K562 (cell line): ENCODE results near the gene VIT. TPM values are rescaled to one million over a fixed set of nuclear protein-coding genes. Genes with fewer than 3 reads are reported as not detected.

Experiments
- ATAC-seq: fragments of 200-7000 bp; cut with Tn5 transposase; 3 replicates; pipeline ENCODE4 v1.9.1; 2020; ENCODE audit warnings: moderate library complexity
- BruUV-seq: library from RNA; stranded (reverse); fragments of 400-500 nt; replicated peaks from 2 replicates; lab custom pipeline; 2021; lab: Mats Ljungman, UMichigan
- CTCF ChIA-PET: fragments of 300-600 bp; formaldehyde crosslinking; extraction: SDS; loops from one replicate; lab custom pipeline; 2021; ENCODE audit warnings: low intra/inter-chr PET ratio; lab: Yijun Ruan, JAX
- POLR2A ChIA-PET: fragments of 300-600, 350-650 bp; sonication (Branson Sonifier 250); formaldehyde crosslinking; extraction: SDS; loops from one replicate; lab custom pipeline; 2021; ENCODE audit warnings: antibody characterized with exemption, inconsistent platforms; lab: Yijun Ruan, JAX
- DNase-seq, 4 experiments: peaks; one replicate each; pipeline versions ENCODE4 v3.0.0 to v3.0.0-alpha.2; 2011 to 2018; ENCODE audit warnings: low spot score in 3 of 4, mixed read lengths in 3 of 4; ENCODE audit errors: extremely low read depth in 1 of 4
- FAIRE-seq: peaks from 2 replicates; lab custom pipeline; 2011; peaks lifted over from hg19 to GRCh38; lab: Jason Lieb, UNC
- H2AFZ ChIP-seq: 2 replicates; pipeline ENCODE4 v1.6.0; 2011; ENCODE audit warnings: low read depth, low read length, control low read depth, inconsistent platforms
- H3K27ac ChIP-seq: fragments of 200-600 bp; 3 replicates; pipeline ENCODE4 v1.8.0; 2011; ENCODE audit warnings: low read depth, mild to moderate bottlenecking, control low read depth, inconsistent platforms, low read length, moderate library complexity, mixed read lengths; ENCODE audit errors: extremely low read depth
- H3K27me3 ChIP-seq, 2 experiments: fragments of 300-600 bp in 1 of 2; 2 replicates in 1 of 2; 3 replicates in 1 of 2; pipeline versions ENCODE4 v1.6.0 to v1.8.0; 2011; ENCODE audit warnings: inconsistent platforms in 2 of 2, low read length in 2 of 2, mild to moderate bottlenecking in 1 of 2, mixed read lengths in 1 of 2, moderate library complexity in 1 of 2; ENCODE audit not compliant: control insufficient read depth in 2 of 2, insufficient read depth in 2 of 2
- H3K36me3 ChIP-seq: fragments of 300-600 bp; 3 replicates; pipeline ENCODE4 v1.8.0; 2011; ENCODE audit warnings: mild to moderate bottlenecking, low read length, inconsistent platforms; ENCODE audit not compliant: control insufficient read depth, insufficient read depth
- H3K4me1 ChIP-seq, 2 experiments: fragments of 200-600 bp in 1 of 2; replicated peaks in 1 of 2; 2 replicates in 1 of 2; 3 replicates in 1 of 2; pipeline versions ENCODE4 v1.5.1 to v1.8.0; 2011; ENCODE audit warnings: inconsistent platforms in 2 of 2, low read length in 2 of 2, mild to moderate bottlenecking in 1 of 2, mixed read lengths in 1 of 2, moderate library complexity in 1 of 2; ENCODE audit not compliant: control insufficient read depth in 2 of 2, insufficient read depth in 2 of 2
- H3K4me2 ChIP-seq: 2 replicates; pipeline ENCODE4 v1.6.1; 2011; ENCODE audit warnings: low read length, control low read depth, inconsistent platforms, mixed read lengths; ENCODE audit not compliant: insufficient read depth
- H3K4me3 ChIP-seq: fragments of 200-600 bp; sonication (generic), shearing (Covaris generic); 2 replicates; pipeline ENCODE4 v1.5.1; 2016; ENCODE audit warnings: control low read depth, inconsistent platforms
- H3K79me2 ChIP-seq: fragments of 200-600 bp; 3 replicates; pipeline ENCODE4 v1.8.0; 2011; ENCODE audit warnings: low read length, inconsistent platforms; ENCODE audit not compliant: control insufficient read depth, insufficient read depth
- H3K9ac ChIP-seq, 2 experiments: 2 replicates each; pipeline versions ENCODE4 v1.6.0 to v1.6.1; 2011; ENCODE audit warnings: low read depth in 2 of 2, low read length in 2 of 2, control low read depth in 1 of 2, inconsistent platforms in 1 of 2, mild to moderate bottlenecking in 1 of 2, mixed read lengths in 1 of 2; ENCODE audit not compliant: insufficient read depth in 1 of 2
- H3K9me1 ChIP-seq: one replicate; pipeline ENCODE4 v1.6.0; 2011; ENCODE audit warnings: inconsistent platforms, mild to moderate bottlenecking, low read length, moderate library complexity; ENCODE audit not compliant: control insufficient read depth, insufficient read depth
- H3K9me3 ChIP-seq: replicated peaks from 2 replicates; pipeline ENCODE4 v1.5.1; 2011; ENCODE audit warnings: low read depth, low read length, inconsistent platforms; ENCODE audit not compliant: control insufficient read depth, insufficient read depth
- H4K20me1 ChIP-seq: replicated peaks from 2 replicates; pipeline ENCODE4 v1.6.1; 2011; ENCODE audit warnings: low read length, inconsistent platforms, mixed read lengths; ENCODE audit not compliant: control insufficient read depth, insufficient read depth
- ARID3B ChIP-seq: fragments of 250-450 bp; sonication (Bioruptor Pico); IDR thresholded peaks from 2 replicates; pipeline ENCODE4 v1.4.0; 2020; ENCODE audit warnings: borderline replicate concordance
- ATF3 ChIP-seq, 2 experiments: fragments of 450-650 bp in 1 of 2; sonication (generic) in 1 of 2; formaldehyde crosslinking in 1 of 2; IDR thresholded peaks in 1 of 2; conservative IDR thresholded peaks in 1 of 2; 2 replicates each; pipeline versions ENCODE4 v1.6.1 to v1.8.1; 2016 to 2023; ENCODE audit warnings: mild to moderate bottlenecking in 2 of 2, moderate library complexity in 2 of 2, inconsistent platforms in 1 of 2, missing genetic modification reagents in 1 of 2
- BCOR ChIP-seq: fragments of 450-650 bp; IDR thresholded peaks from 2 replicates; pipeline ENCODE4 v1.6.1; 2016
- HMG20A ChIP-seq: fragments of 450-650 bp; formaldehyde crosslinking; conservative IDR thresholded peaks from 2 replicates; pipeline ENCODE4 v1.4.0; 2020; ENCODE audit warnings: mild to moderate bottlenecking, mixed read lengths
- KLF10 ChIP-seq: fragments of 250-450 bp; sonication (Bioruptor Pico); IDR thresholded peaks from 2 replicates; pipeline ENCODE4 v1.6.1; 2021; ENCODE audit warnings: matching md5 sums
- MAFK ChIP-seq: IDR thresholded peaks from 2 replicates; pipeline ENCODE4 v1.6.1; 2011; ENCODE audit warnings: low read length, improper control_type of control experiment
- MAX ChIP-seq: sonication (generic); formaldehyde crosslinking; IDR thresholded peaks from 2 replicates; pipeline ENCODE4 v1.9.0; 2022; ENCODE audit warnings: mild to moderate bottlenecking, missing genetic modification reagents
- MEIS2 ChIP-seq: fragments of 450-650 bp; IDR thresholded peaks from 2 replicates; pipeline ENCODE4 v1.6.1; 2014; ENCODE audit warnings: mild to moderate bottlenecking; ENCODE audit not compliant: partially characterized antibody
- MITF ChIP-seq: IDR thresholded peaks from 2 replicates; pipeline ENCODE4 v1.6.1; 2014; ENCODE audit warnings: antibody characterized with exemption
- POLR3A ChIP-seq: IDR thresholded peaks from 2 replicates; pipeline ENCODE4 v1.6.1; 2011; ENCODE audit warnings: borderline replicate concordance, mild to moderate bottlenecking, moderate library complexity; ENCODE audit not compliant: insufficient read length, insufficient read depth; ENCODE audit errors: extremely low read depth
- RUNX1 ChIP-seq: sonication (generic); IDR thresholded peaks from 2 replicates; pipeline ENCODE4 v1.6.1; 2016; ENCODE audit warnings: antibody characterized with exemption, low read depth
- SRSF1 ChIP-seq: fragments of 200-400 bp; formaldehyde crosslinking; IDR thresholded peaks from 2 replicates; pipeline ENCODE4 v1.6.1; 2017; ENCODE audit warnings: mild to moderate bottlenecking, low read depth, low read length, moderate library complexity
- TAL1 ChIP-seq: fragments of 450-650 bp; IDR thresholded peaks from 2 replicates; pipeline ENCODE4 v1.6.1; 2016; ENCODE audit warnings: mild to moderate bottlenecking
- TEAD4 ChIP-seq, 2 experiments: sonication (generic) in 1 of 2; formaldehyde crosslinking in 1 of 2; IDR thresholded peaks; 2 replicates each; pipeline versions ENCODE4 v1.6.1 to v1.8.0; 2012 to 2022; ENCODE audit warnings: borderline replicate concordance in 1 of 2, inconsistent platforms in 1 of 2, low read length in 1 of 2, mild to moderate bottlenecking in 1 of 2, missing genetic modification reagents in 1 of 2
- ZFP1 ChIP-seq: fragments of 450-650 bp; formaldehyde crosslinking; IDR thresholded peaks from 2 replicates; pipeline ENCODE4 v1.4.0; 2020; ENCODE audit warnings: mild to moderate bottlenecking, mixed read lengths
- ZKSCAN3 ChIP-seq: fragments of 250-450 bp; sonication (Bioruptor Pico); IDR thresholded peaks from 2 replicates; pipeline ENCODE4 v1.4.0; 2020
- ZNF583 ChIP-seq: fragments of 250-450 bp; sonication (Bioruptor Pico); IDR thresholded peaks from 2 replicates; pipeline ENCODE4 v1.4.0; 2020
- ZSCAN32 ChIP-seq: fragments of 450-650 bp; formaldehyde crosslinking; IDR thresholded peaks from 2 replicates; pipeline ENCODE4 v1.4.0; 2020; ENCODE audit warnings: mild to moderate bottlenecking, moderate library complexity
- WGBS: fragments of 100-300 bp; shearing (Covaris generic); methylation state at CpG from one replicate; pipeline ENCODE4 v1.1.6; 2016; ENCODE audit warnings: low coverage, mixed read lengths; ENCODE audit not compliant: insufficient coverage; ENCODE audit errors: missing lambda C conversion rate; 5-methylcytosine and 5-hydroxymethylcytosine counted together
- in situ Hi-C: fragments of 300-500 bp; cut with MboI; formaldehyde crosslinking; loops from 4 replicates; pipeline ENCODE4 v1.15.0; 2018; ENCODE audit warnings: inconsistent platforms, mixed read lengths
- intact Hi-C: fragments of 100-400 bp; cut with micrococcal nuclease; formaldehyde crosslinking; loops from 2 replicates; pipeline ENCODE4 v1.14.2; 2022
- polyA plus RNA-seq, 8 experiments: library from polyadenylated mRNA; depleted of rRNA in 4 of 8; stranded (reverse) in 5 of 8; unstranded in 3 of 8; fragments of >200 nt; fragmentation: Nextera tagmentation in 2 of 8; fragmentation: Illumina TruSeq in 1 of 8; extraction: Ambion mirVana in 2 of 8; extraction: Trizol in 1 of 8; gene quantifications; 2 replicates each; pipeline versions ENCODE4 v1.2.1 to v1.2.3, GENCODE V29; 2011 to 2014; ENCODE audit warnings: inconsistent platforms in 1 of 8, missing spikeins in 1 of 8
- total RNA-seq, 7 experiments: library from RNA; depleted of rRNA in 6 of 7; stranded (reverse); fragments of >200 nt in 6 of 7; fragmentation: Illumina TruSeq in 2 of 7; extraction: Trizol in 2 of 7; gene quantifications; 2 replicates each; pipeline versions ENCODE4 v1.2.1 to v1.2.3, GENCODE V29; 2011 to 2021; ENCODE audit warnings: low replicate concordance in 1 of 7
- TF ChIP-seq, protein P1 (sequence below): fragments of 450-650 bp; IDR thresholded peaks from 2 replicates; pipeline ENCODE4 v1.6.1; 2016; ENCODE audit warnings: low read depth, mild to moderate bottlenecking, moderate library complexity

The VIT gene
- total and polyA plus RNA-seq, 9 of the 15 experiments (the other 6 are each of a cell fraction or from before 2014, with no cell fraction given): not detected

- no peaks in the 10 kb centered on the region; a peak in 1 of 5 replicates for H3K27me3 ChIP-seq
- POLR2A ChIA-PET: no interaction called here
- H3K79me2 ChIP-seq: no peaks in the 10 kb centered on the region
- H3K9ac ChIP-seq: no peak overlapping the region
- BruUV-seq: no TSS peak
- no peak overlapping the region for H3K4me3 ChIP-seq
- H3K4me2 ChIP-seq: no peak overlapping the region
- CTCF ChIA-PET: no interaction called here
- no peak for DNase-seq
- H3K9me1 ChIP-seq: no peaks in the 10 kb centered on the region
- no peaks in the 10 kb centered on the region for H3K36me3 ChIP-seq
- no peaks in the 10 kb centered on the region for H3K4me1 ChIP-seq
- no peaks in the 10 kb centered on the region for H4K20me1 ChIP-seq
- no peak overlapping the region for H2AFZ ChIP-seq
- 0% methylated on average over 5 of the region's 5 CpGs for WGBS
- ATAC-seq: no peak
- FAIRE-seq: no peak
- no peak overlapping the region for H3K27ac ChIP-seq
- intact Hi-C loops: no loop called here
- in situ Hi-C loops: no loop called here
- no peaks in the 10 kb centered on the region for H3K9me3 ChIP-seq
- TF ChIP-seq RUNX1 (no peak), KLF10 (CRISPR knock-in tag) (no peak), ARID3B (no peak), SRSF1 (no peak), ZFP1 (CRISPR knock-in tag) (no peak), TAL1 (no peak), BCOR (no peak), TEAD4 (IDR thresholded peaks at IDR 0.05; ENCODE audit: low read length) (no peak), TEAD4 (CRISPR knock-in tag; IDR thresholded peaks at IDR 0.05; ENCODE audit: borderline replicate concordance) (no peak), MITF (no peak), ZSCAN32 (no peak), POLR3A (no peak), ATF3 (IDR thresholded peaks at IDR 0.05) (no peak), ATF3 (CRISPR knock-in tag; conservative IDR thresholded peaks at IDR 0.05) (no peak), MAFK (no peak), MEIS2 (no peak), HMG20A (no peak), ZKSCAN3 (CRISPR knock-in tag) (no peak), MAX (no peak), ZNF583 (CRISPR knock-in tag) (no peak)
- TF ChIP-seq, protein P1, sequence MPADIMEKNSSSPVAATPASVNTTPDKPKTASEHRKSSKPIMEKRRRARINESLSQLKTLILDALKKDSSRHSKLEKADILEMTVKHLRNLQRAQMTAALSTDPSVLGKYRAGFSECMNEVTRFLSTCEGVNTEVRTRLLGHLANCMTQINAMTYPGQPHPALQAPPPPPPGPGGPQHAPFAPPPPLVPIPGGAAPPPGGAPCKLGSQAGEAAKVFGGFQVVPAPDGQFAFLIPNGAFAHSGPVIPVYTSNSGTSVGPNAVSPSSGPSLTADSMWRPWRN: no peak
These were observed 43.6 kb downstream of the VIT start for GRCh38 chr2:36740061-36740460.
